ENCODE data around the gene TCIRG1.
"Not testable (repeated sequence)": the region's sequence is repeated elsewhere in the genome, so short reads cannot be mapped to it uniquely, and the experiment has no call there.

Gene TCIRG1

GRCh38 chr11:68056317-68057285, 17.8 kb downstream of the TCIRG1 start:
- DNase-seq = no peak

- DNase-seq = no peak
Observed at GRCh38 chr11:68057807-68058206, 19.0 kb downstream of the TCIRG1 start.

- no peak for DNase-seq
Observed at GRCh38 chr11:68061508-68061907, 22.7 kb downstream of the TCIRG1 start.

- DNase-seq = no peak
Observed at GRCh38 chr11:68064926-68065325, 26.1 kb downstream of the TCIRG1 start.

GRCh38 chr11:68065841-68066240, 27.0 kb downstream of the TCIRG1 start:
- no peak for DNase-seq

- no peak for DNase-seq
Observed at GRCh38 chr11:68066742-68067141, 27.9 kb downstream of the TCIRG1 start.

- DNase-seq = no peak
Observed at GRCh38 chr11:68067991-68068390, 29.2 kb downstream of the TCIRG1 start.

GRCh38 chr11:68071281-68072048, 32.6 kb downstream of the TCIRG1 start:
- no peak for DNase-seq

GRCh38 chr11:68074584-68075352, 35.9 kb downstream of the TCIRG1 start:
- DNase-seq = no peak

- DNase-seq = no peak
Observed at GRCh38 chr11:68076371-68077042, 37.7 kb downstream of the TCIRG1 start.

GRCh38 chr11:68077617-68078582, 39.1 kb downstream of the TCIRG1 start:
- no peak for DNase-seq

GRCh38 chr11:68080860-68081259, 42.0 kb downstream of the TCIRG1 start:
- no peak for DNase-seq

GRCh38 chr11:68081691-68082090, 42.9 kb downstream of the TCIRG1 start:
- no peak for DNase-seq

- DNase-seq = no peak
Observed at GRCh38 chr11:68082481-68082880, 43.7 kb downstream of the TCIRG1 start.

GRCh38 chr11:68083517-68083916, 44.7 kb downstream of the TCIRG1 start:
- no peak for DNase-seq

- no peak for DNase-seq
Observed at GRCh38 chr11:68089679-68090078, 50.9 kb downstream of the TCIRG1 start.

GRCh38 chr11:68090287-68090686, 51.5 kb downstream of the TCIRG1 start:
- DNase-seq = no peak

GRCh38 chr11:68090706-68091105, 51.9 kb downstream of the TCIRG1 start:
- DNase-seq = peak; percentile 14

GRCh38 chr11:68092411-68092810, 53.6 kb downstream of the TCIRG1 start:
- DNase-seq = no peak

- not testable (repeated sequence) for DNase-seq
Observed at GRCh38 chr11:68092946-68093345, 54.1 kb downstream of the TCIRG1 start.

GRCh38 chr11:68093565-68093964, 54.7 kb downstream of the TCIRG1 start:
- DNase-seq = no peak

All from CD4-positive, alpha-beta T cell treated with Interferon gamma for 1 hour (primary cell).